GM13976 (cell line): ENCODE results near the gene P2RX3.

ENCODE experiments used
- DNase-seq: peaks from one replicate; pipeline ENCODE4 v3.0.0; 2012; ENCODE audit warnings: low spot score
- in situ Hi-C: fragments of 300-500 bp; cut with MboI; formaldehyde crosslinking; loops from one replicate; pipeline ENCODE4 v1.12.0; 2022; ENCODE audit warnings: low sequenced_read_pairs, mixed read lengths, inconsistent platforms; ENCODE audit not compliant: unreplicated experiment
- TF ChIP-seq, protein P1 (sequence below): IDR thresholded peaks from 2 replicates; pipeline ENCODE4 v1.5.1; 2012; ENCODE audit warnings: borderline replicate concordance, mild to moderate bottlenecking; ENCODE audit not compliant: insufficient read depth; ENCODE audit errors: extremely low read depth, missing control alignments, control extremely low read depth

Gene P2RX3

DNA sequence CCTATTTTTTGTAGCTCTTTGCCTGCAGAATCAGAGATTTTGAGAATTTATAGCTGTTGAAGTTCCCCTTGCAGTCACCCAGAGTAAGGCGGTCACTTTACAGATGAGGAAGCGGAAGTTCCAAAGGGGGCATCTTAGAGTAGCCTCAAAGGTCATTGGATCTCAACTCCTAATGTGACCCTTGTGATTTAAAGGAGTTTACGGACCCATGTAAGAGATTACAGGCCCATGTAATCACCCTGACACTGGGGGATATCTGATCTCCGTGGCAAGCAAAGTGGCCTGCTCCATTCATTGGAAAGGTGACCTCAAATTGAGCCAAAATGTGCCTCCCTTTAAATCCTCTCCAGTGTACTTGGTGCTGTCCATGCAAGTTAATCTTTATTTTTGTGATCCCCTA is 15.7 kb downstream of the P2RX3 start:
- in situ Hi-C loops, result no loop called here
- no peak for DNase-seq
- TF ChIP-seq, protein P1, sequence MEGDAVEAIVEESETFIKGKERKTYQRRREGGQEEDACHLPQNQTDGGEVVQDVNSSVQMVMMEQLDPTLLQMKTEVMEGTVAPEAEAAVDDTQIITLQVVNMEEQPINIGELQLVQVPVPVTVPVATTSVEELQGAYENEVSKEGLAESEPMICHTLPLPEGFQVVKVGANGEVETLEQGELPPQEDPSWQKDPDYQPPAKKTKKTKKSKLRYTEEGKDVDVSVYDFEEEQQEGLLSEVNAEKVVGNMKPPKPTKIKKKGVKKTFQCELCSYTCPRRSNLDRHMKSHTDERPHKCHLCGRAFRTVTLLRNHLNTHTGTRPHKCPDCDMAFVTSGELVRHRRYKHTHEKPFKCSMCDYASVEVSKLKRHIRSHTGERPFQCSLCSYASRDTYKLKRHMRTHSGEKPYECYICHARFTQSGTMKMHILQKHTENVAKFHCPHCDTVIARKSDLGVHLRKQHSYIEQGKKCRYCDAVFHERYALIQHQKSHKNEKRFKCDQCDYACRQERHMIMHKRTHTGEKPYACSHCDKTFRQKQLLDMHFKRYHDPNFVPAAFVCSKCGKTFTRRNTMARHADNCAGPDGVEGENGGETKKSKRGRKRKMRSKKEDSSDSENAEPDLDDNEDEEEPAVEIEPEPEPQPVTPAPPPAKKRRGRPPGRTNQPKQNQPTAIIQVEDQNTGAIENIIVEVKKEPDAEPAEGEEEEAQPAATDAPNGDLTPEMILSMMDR, result no peak

DNA sequence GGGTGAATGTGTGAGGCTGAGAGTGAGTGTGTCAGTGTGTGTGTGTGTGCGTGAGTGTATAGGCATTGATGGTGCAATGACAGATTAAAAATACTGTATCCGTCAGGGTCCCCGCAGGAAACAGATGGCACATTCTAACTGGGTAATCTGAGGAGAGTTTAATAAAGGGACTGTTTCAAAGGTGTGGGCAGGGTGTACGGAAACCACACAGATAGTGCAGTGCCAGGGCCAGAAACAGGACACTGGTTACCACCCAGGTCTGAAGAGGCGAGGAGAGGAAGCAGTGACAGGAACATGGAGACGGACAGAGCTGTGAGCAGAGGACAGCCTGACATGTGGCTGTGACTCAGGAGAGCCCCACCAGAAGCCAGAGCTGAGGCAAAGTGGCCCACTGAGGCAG is 16.5 kb downstream of the P2RX3 start:
- in situ Hi-C loops, result no loop called here

DNA sequence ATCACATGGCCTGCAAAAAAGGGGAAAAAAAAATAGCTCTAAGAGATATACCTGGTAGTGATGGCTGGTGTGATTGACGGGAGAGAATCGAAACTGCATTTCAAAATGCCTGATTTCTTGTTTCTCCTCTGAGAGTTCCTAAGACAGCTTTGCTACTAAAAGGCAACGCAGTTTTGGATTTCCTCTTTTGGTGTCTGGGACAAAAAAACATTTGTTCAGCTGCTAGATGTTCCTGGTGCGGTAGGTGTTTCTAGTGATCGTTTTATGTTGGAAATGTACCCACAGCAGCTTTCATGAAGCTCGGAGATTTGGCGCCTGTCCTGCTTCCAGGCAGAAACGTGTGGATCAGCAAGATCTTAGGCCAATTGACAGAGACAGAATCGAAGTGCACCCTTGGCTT is 18.1 kb downstream of the P2RX3 start:
- TF ChIP-seq, protein P1, result no peak
- in situ Hi-C loops, result no loop called here
- no peak for DNase-seq

More for the DNA sequence above, 16.5 kb downstream of the P2RX3 start:
- no peak for DNase-seq
- TF ChIP-seq, protein P1, result no peak

DNA sequence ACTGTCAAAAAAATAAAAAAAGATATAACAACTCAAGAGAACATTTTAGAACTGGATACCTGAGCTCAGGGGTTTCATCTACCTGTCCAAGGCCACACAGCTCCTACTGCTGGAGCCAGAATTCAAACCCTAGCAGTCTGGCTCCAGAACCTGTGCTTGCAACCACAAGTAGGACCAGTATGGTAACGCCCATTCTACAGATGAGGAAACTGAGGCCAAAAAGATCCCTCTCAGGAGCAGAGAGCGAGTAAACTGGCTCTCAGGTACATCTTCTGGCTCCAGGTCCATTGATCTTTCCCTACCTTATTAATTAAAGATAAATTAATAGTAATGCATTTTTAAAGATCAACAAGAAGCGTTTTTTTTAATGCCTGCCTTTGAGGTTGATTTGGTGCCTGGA is 19.2 kb downstream of the P2RX3 start:
- TF ChIP-seq, protein P1, result no peak
- in situ Hi-C loops, result no loop called here
- DNase-seq, result no peak

DNA sequence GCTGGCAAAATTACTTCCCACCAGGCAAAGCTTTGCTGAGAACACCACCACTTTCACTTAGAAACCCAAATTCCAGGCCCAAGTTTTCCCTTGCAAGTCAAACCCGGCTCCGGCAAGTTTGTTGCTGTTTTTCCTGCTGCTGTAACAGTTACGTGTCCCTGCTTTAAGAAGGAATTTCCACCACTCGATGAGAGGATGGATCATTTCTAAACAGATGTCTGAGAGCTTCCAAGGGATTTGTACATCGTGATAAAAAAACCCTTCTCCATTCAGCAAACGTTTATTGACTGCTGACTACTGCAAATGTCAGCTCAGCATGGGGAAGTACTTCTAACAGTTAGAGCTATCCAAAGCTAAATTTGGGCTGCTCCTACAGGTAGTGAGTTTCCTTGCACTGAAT is 19.7 kb downstream of the P2RX3 start:
- in situ Hi-C loops, result no loop called here

DNA sequence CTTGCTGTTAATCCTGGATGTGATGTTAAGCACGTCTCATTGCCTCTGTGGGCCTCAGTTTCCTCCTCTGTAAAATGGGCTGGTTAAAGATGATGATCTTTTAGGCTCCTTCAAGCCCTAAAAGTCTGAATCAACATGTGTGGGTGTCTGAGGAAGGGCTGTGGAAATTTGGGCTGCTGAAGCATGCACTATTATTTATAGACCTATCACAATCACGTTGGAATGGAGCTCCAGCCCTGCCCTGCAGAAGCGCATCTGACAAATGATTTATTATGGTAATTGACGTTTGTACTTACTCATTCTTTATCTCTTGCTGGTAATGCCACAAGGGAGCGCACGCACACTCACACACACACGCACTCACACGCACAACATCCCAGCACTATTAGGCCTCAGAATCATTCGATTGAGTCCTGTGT is 20.4 kb downstream of the P2RX3 start:
- no peak for DNase-seq
- TF ChIP-seq, protein P1, result no peak
- in situ Hi-C loops, result no loop called here

More for the DNA sequence above, 19.7 kb downstream of the P2RX3 start:
- TF ChIP-seq, protein P1, result no peak
- DNase-seq, result no peak

DNA sequence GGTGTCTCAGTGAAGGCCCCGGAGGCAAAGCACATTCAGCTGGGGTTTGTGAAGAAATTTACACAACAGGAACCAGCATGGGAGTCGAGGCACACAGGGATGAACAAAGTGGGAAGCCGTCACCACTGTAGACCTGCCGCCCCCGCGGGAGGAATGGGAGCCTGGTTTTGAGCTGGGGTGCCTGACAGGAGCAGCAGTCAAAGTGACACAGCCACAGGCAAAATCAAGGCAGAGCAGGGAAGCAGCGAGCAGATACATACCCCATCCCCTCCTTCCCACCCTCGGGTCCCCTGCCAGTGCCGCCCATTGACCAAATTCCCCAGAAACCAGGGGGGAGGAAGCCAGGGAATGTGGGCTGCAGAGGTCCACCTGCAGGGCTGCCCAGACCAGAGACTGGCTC is 20.8 kb downstream of the P2RX3 start:
- TF ChIP-seq, protein P1, result no peak
- DNase-seq, result no peak
- in situ Hi-C loops, result no loop called here
